OCI-LY3 (cell line): ENCODE data around the gene SMAD6.

ENCODE experiments used
- CTCF ChIP-seq: fragments of 200-600, 300-600 bp; sonication (generic); IDR thresholded peaks from 2 replicates; pipeline ENCODE4 v1.5.1; 2014; ENCODE audit warnings: antibody characterized with exemption, low read length, low read depth
- EZH2phosphoT487 ChIP-seq: fragments of 200-600 bp; shearing (Covaris generic); IDR thresholded peaks from 2 replicates; pipeline ENCODE4 v1.6.1; 2018; ENCODE audit warnings: antibody characterized with exemption, mixed run types, low read depth

DNA sequence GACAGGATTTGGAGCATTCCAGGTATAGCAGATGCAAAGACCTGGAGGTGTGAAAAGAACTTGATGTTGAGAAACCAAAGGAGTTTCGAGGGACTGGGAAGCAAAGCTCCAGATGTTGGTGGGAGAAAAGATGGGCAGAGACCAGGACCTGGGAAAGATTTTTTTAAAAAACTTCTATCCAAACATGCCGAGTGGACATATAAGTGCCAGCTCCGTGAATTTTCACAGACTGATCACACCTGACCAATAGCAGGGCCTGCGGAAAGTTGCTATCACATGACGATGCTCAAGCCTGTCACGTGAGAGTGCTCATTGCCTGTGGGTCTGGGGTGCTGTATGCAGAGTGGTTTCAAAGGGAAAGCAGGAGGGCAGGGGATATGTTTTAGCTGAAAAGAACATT lies 19.9 kb downstream of the SMAD6 start:
- TF ChIP-seq CTCF (no peak), EZH2phosphoT487 (no peak)
